ENCODE data around the gene WDR5. TPM values are rescaled to one million over a fixed set of nuclear protein-coding genes. Genes with fewer than 3 reads are reported as not detected.

Gene WDR5
- total and polyA plus RNA-seq, 2 of the 13 experiments (the other 11 are each of a cell fraction or from before 2014, with no cell fraction given): 34.3 TPM

DNA sequence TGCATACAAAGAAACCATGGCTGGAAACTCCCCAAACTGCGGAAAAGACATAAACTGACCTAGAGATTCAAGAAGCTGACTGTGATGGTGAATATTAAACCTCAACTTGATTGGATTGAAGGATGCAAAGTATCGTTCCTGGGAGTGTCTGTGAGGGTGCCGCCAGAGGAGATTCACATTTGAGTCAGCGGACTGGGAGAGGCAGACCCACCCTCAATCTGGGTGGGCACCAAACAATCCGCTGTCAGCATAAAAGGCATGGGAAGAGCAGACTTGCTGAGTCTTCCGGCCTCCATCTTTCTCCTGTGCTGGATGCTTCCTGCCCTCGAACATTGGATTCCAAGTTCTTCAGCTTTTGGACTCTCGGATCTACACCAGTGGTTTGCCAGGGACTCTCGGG is 24.8 kb upstream of the WDR5 start (continued):
- TF ChIP-seq ZHX2 (IDR thresholded peaks at IDR 0.05; ENCODE audit: low read depth): no peak
- TF ChIP-seq ZHX2 (CRISPR knock-in tag; IDR thresholded peaks at IDR 0.05; ENCODE audit: borderline replicate concordance): no peak
- no peak for TF ChIP-seq CTCF (CRISPR knock-in tag; IDR thresholded peaks at IDR 0.05)
- TF ChIP-seq NAIF1 (CRISPR knock-in tag; IDR thresholded peaks at IDR 0.05; ENCODE audit: borderline replicate concordance): no peak
- TF ChIP-seq ZNF550 (CRISPR knock-in tag; IDR thresholded peaks at IDR 0.05; ENCODE audit: borderline replicate concordance): no peak
- peak in 1 of 2 experiments; percentile 49; a peak in 1 of 4 replicates for TF ChIP-seq MAFK (conservative IDR thresholded peaks at IDR 0.05 in 1 of 2, IDR thresholded peaks at IDR 0.05 in 1 of 2; ENCODE audit: low read length in 2 of 2)
- no peak for TF ChIP-seq ZBTB14 (CRISPR knock-in tag; IDR thresholded peaks at IDR 0.05)
